Natural killer cell treated with Interleukin-12 subunit alpha and Interleukin-12 subunit beta and Interleukin-15 and Interleukin-18, amount 100 ng/mL, for 72 hours (primary cell): ENCODE measurements around the gene PIBF1. TPM values are rescaled to one million over a fixed set of nuclear protein-coding genes. Genes with fewer than 3 reads are reported as not detected.

Experiments used
- total RNA-seq, 2 donors: library from RNA; stranded (reverse); gene quantifications; one replicate each; pipeline ENCODE4 v1.2.3, GENCODE V29; 2022

Gene PIBF1
- total RNA-seq, 2 donors from 2014 or later: 15.2 to 46.3 TPM

Other genes starting within 250 kb of the PIBF1 start
- gene MZT1, start 54.5 kb upstream of the PIBF1 start, total RNA-seq: 10 to 100 TPM; 17.9 to 24.8 TPM
- gene BORA, start 54.2 kb upstream of the PIBF1 start, total RNA-seq: 10 to 100 TPM; 15.3 to 15.7 TPM
- 10 to 100 TPM; 41.6 to 47.6 TPM for gene DIS3, start 233 bp upstream of the PIBF1 start, total RNA-seq